Activated naive CD8-positive, alpha-beta T cell treated with anti-CD3 and anti-CD28 coated beads, Interleukin-2, amount 50 U/mL, for 24 hours (primary cell): ENCODE results near the gene RPS6KA2.
"Not testable (repeated sequence)": the region's sequence is repeated elsewhere in the genome, so short reads cannot be mapped to it uniquely, and the experiment has no call there.

Experiments
- ATAC-seq: fragments of 150-1000 bp; cut with Tn5 transposase; one replicate; pipeline ENCODE4 v1.10.0; 2021
- DNase-seq: peaks from one replicate; pipeline ENCODE4 v3.0.0; 2021
- H3K27ac Mint-ChIP-seq: one replicate; pipeline ENCODE4 v1.8.0; 2021; ENCODE audit warnings: mild to moderate bottlenecking, mixed read lengths
- H3K27me3 Mint-ChIP-seq: one replicate; pipeline ENCODE4 v1.8.0; 2021; ENCODE audit warnings: mixed read lengths
- H3K36me3 Mint-ChIP-seq: one replicate; pipeline ENCODE4 v1.8.0; 2021; ENCODE audit warnings: low read depth, mixed read lengths
- H3K4me1 Mint-ChIP-seq: one replicate; pipeline ENCODE4 v1.8.0; 2021; ENCODE audit warnings: mixed read lengths
- H3K4me3 Mint-ChIP-seq: one replicate; pipeline ENCODE4 v1.8.0; 2021; ENCODE audit warnings: mild to moderate bottlenecking, moderate library complexity, mixed read lengths
- H3K9me3 Mint-ChIP-seq: one replicate; pipeline ENCODE4 v1.8.0; 2021; ENCODE audit warnings: mixed read lengths

Gene RPS6KA2

DNA sequence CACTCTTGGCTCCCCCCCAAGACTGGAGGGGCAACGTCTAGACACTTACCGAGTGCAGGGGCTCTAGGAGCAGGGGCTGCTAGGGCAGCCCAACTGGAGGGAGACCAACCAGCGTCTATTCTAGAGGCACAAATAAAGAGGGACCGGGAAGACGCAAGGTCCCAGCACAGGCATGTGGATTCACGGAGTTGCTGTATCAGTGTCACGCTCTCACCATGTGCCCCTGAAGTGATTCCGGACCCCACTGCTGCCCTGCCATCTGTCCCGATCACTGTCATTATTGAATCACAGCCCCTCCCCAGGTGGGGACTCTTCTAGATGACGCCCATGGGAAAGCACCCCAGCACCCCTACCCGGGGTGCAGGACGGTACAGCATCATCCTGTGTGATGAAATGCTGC lies 94.7 kb downstream of the RPS6KA2 start:
- Mint-ChIP-seq H3K4me1 (no peaks in the 10 kb centered on the region), H3K4me3 (no peak overlapping the region), H3K27ac (no peak overlapping the region), H3K27me3 (no peaks in the 10 kb centered on the region), H3K9me3 (no peaks in the 10 kb centered on the region), H3K36me3 (no peaks in the 10 kb centered on the region)
- DNase-seq (no peak), ATAC-seq (no peak)

DNA sequence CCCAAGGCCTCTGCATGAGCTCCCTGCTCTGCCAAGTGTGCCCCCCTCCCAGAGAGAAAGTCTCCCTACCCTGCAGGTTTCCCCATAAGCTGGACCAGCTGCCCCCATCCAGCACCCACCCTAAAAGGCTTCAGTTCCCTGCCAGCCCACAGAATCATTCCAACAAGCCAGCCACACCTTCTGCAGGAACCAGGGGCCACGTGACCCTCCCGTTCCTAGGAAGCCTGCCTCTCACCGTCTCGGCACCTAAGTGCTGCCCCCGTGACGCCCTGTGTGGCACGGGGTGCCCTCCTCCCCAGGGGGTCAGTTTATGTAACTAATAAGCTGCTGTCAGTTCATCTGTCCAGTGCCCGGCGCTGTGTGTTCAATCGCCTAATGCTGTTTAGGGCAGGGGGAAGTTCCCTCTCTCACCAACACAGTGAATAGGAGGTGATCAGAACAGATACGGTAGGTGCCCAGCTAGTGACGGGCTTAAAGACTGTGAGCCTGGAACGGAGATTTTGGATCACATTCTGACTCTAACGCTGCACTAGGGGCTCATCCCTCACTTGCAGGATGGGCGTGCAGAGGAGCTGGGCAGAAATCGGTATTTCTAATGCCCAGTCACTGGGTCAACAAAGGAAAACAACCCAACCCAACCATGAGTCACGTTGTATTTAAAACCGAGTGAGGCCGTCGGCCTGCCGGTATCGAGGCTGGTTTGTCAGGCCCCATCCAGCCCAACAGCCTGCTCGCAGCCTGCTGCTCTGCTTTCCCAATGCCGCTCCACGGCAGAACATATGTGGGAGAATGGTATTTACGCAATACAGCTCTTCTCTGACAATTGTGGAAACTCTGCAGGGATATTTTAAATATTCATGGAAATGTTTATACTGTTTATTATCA lies 96.6 kb downstream of the RPS6KA2 start:
- DNase-seq: no peak
- Mint-ChIP-seq H3K9me3 (no peaks in the 10 kb centered on the region), H3K27me3 (no peaks in the 10 kb centered on the region), H3K36me3 (no peaks in the 10 kb centered on the region), H3K4me1 (no peaks in the 10 kb centered on the region), H3K27ac (no peak overlapping the region), H3K4me3 (no peak overlapping the region)
- no peak for ATAC-seq

DNA sequence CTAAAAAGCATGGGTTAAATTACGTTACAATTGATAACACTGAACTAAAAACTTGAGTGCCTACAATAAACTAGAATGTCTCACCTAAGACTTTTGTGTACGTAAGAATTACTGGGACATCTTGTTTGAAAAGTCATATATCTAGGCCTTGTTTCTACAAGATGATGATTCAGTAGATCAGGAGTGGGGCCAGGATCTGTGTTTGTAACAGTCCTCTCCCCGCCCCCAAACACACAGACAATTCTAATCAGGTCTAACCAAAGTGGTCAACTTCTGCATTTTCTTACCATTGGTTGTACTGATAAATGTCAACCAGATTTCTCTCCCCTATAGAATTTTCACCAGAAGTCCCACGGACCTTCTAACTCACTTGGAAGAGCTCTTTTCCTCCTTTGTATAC lies 97.5 kb downstream of the RPS6KA2 start:
- H3K27me3 Mint-ChIP-seq: no peaks in the 10 kb centered on the region
- DNase-seq: no peak
- no peak for ATAC-seq
- no peak overlapping the region for H3K27ac Mint-ChIP-seq
- peaks cover 1% of the 10 kb centered on the region for H3K36me3 Mint-ChIP-seq
- H3K4me3 Mint-ChIP-seq: no peak overlapping the region
- H3K4me1 Mint-ChIP-seq: no peaks in the 10 kb centered on the region
- H3K9me3 Mint-ChIP-seq: no peaks in the 10 kb centered on the region

DNA sequence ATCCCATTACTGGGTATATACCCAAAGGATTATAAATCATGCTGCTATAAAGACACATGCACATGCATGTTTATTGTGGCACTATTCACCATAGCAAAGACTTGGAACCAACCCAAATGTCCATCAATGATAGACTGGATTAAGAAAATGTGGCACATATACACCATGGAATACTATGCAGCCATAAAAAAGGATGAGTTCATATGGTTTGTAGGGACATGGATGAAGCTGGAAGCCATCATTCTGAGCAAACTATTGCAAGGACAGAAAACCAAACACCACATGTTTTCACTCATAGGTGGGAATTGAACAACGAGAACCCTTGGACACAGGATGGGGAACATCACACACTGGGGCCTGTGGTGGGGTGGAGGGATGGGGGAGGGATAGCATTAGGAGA lies 98.0 kb downstream of the RPS6KA2 start:
- H3K36me3 Mint-ChIP-seq, H3K27me3 Mint-ChIP-seq, H3K27ac Mint-ChIP-seq, DNase-seq, H3K9me3 Mint-ChIP-seq, H3K4me1 Mint-ChIP-seq, H3K4me3 Mint-ChIP-seq, ATAC-seq: not testable (repeated sequence)

DNA sequence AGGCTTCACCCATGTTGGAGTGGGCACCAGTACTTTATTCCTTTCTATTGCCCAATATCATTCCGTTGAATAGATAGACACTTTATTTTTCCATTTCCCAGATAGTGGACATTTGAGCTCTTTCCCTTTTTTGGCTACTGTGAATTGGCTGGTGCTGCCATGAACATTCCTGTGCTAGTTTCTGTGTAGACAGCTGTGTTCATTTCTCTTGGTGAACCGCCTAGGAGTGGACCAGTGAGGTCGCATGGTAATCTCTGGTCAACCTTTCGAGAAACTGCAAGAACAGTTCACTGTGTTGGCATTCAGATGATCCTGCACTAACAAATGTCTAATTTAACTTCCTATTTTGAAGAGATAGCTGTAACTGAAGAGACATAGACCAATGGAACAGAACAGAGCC lies 99.2 kb downstream of the RPS6KA2 start:
- no peak overlapping the region for H3K4me3 Mint-ChIP-seq
- no peak for ATAC-seq
- no peaks in the 10 kb centered on the region for H3K9me3 Mint-ChIP-seq
- H3K27me3 Mint-ChIP-seq: no peaks in the 10 kb centered on the region
- H3K27ac Mint-ChIP-seq: no peak overlapping the region
- no peak for DNase-seq
- H3K36me3 Mint-ChIP-seq: peaks cover 1% of the 10 kb centered on the region
- H3K4me1 Mint-ChIP-seq: no peaks in the 10 kb centered on the region

DNA sequence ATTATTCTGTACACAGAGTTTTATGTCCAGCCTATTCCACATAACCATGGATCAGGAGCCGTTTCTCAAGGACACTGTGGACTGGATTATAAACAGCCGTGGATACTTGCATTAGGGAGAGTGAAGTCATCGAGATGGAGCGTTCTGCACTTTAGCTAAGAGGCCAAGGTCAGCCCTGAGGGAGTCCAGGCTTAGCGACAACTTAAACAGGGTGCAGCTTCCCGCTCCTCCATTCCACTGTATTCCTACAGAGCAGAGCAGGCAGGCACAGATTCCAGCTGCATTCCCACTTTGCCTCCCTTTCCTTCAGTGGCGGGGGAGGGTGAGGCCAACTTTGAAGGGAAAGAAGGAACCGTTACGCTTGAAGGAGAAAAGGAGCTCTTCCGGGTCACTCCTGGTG lies 100.1 kb downstream of the RPS6KA2 start:
- ATAC-seq: no peak
- Mint-ChIP-seq H3K4me1 (no peaks in the 10 kb centered on the region), H3K36me3 (peaks cover 1% of the 10 kb centered on the region), H3K27ac (no peak overlapping the region), H3K27me3 (no peaks in the 10 kb centered on the region), H3K9me3 (no peaks in the 10 kb centered on the region), H3K4me3 (no peak overlapping the region)
- DNase-seq: no peak

DNA sequence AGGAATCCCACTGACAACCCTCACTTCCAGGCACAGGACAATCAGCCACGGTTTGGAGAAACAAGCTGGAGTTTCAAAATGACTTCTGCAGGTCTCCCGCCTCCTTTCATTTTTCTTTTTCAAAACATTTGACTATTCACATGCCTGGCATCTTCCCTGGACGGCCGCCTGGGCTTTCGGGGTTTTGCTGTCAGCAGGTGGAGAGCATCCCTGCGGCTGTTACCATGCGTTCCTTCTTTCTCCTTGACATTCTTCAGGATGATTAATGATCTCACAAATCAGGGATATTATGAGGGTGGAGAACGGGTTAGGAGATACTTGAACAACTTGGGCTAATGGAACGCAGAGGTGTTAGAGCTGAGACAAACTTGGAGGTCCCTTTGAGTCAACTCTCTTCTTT lies 101.5 kb downstream of the RPS6KA2 start:
- H3K4me1 Mint-ChIP-seq: no peaks in the 10 kb centered on the region
- no peak overlapping the region for H3K4me3 Mint-ChIP-seq
- no peaks in the 10 kb centered on the region for H3K9me3 Mint-ChIP-seq
- no peak overlapping the region for H3K27ac Mint-ChIP-seq
- DNase-seq: no peak
- H3K27me3 Mint-ChIP-seq: no peaks in the 10 kb centered on the region
- ATAC-seq: no peak
- peaks cover 1% of the 10 kb centered on the region for H3K36me3 Mint-ChIP-seq

DNA sequence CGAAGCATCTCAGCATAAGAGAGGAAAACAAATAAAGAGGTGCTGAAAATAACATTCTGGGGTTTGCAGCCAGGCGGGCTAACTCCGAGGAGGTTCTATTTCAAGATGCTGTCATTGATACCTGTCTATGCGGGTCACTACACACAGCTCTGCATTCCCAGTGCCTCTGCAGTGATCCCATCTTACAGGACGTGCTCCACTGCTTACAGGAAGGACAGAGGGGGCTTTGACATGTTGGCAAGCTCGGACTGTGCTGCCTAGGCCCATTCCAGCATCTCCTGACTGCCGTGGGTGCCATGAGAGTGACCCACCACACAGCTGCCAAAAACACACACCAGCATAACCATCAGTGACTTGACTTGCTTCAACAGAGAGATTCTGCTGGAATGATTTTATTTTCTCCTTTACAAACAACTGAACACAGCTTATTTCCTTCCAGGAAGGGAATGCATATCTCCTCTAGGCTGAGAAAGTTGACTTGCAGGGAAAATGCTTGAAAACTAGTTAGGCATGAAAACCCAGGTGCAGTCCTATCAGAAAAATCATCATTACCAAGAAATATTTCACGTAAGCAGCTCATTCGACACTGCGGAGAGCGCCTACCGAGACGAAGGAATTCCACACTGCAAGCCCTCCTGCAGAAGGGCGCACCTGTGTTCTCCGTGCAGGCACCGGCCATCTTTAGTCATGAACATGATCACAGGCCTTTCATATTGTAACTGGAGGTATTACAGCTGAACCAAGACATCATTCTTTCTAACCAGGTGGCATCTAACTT lies 103.1 kb downstream of the RPS6KA2 start:
- Mint-ChIP-seq H3K9me3 (no peaks in the 10 kb centered on the region), H3K36me3 (peaks cover 1% of the 10 kb centered on the region), H3K4me3 (no peak overlapping the region), H3K4me1 (no peaks in the 10 kb centered on the region), H3K27ac (no peak overlapping the region), H3K27me3 (no peaks in the 10 kb centered on the region)
- no peak for ATAC-seq
- DNase-seq: no peak

DNA sequence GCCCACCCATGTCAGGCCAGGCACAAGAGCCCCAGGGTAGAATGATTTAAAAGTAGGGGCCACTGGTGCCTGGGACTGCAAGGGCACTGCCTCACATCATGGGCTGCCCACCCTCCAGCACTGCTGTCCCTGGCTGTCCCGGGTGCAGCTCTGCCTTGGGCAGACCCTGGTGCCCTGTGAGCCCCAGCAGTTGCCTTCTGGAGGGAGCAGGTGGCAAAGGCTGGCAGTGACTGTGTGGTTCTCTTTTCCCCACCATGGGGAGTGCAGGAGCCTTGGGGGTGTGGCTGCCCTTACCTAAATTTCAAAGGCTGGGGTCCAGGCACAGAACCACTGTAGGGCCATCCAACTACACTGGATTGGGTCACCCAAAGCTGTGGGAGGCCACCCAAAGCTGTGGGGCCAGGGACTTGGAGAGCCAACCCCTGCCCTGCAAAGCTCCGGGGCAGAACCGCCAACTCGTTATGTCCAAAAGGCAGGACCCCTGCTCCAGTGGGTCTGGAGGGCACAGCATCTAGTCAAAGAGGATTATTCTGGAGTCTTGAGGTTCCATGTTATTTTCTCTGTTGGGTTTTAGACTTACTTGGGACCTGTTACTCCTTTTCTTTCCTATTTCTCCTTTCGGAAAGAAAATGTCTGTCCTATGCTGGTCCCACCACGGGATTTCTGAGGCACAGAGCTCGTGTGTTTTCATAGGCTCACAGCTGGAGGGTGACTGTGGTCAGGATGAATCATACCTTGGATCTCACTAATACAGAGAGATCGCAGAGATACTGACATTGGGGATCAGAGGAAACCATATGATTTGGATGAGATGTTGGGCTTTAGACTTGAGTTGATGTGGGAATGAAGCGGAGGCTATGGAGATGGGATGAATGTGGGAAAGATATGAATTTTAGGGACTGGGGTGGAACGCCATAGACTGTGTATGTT lies 105.9 kb downstream of the RPS6KA2 start:
- Mint-ChIP-seq H3K4me1 (no peaks in the 10 kb centered on the region), H3K9me3 (peaks cover 3% of the 10 kb centered on the region), H3K4me3 (no peak overlapping the region), H3K27me3 (no peaks in the 10 kb centered on the region), H3K36me3 (peaks cover 1% of the 10 kb centered on the region), H3K27ac (no peak overlapping the region)
- DNase-seq (no peak), ATAC-seq (no peak)

DNA sequence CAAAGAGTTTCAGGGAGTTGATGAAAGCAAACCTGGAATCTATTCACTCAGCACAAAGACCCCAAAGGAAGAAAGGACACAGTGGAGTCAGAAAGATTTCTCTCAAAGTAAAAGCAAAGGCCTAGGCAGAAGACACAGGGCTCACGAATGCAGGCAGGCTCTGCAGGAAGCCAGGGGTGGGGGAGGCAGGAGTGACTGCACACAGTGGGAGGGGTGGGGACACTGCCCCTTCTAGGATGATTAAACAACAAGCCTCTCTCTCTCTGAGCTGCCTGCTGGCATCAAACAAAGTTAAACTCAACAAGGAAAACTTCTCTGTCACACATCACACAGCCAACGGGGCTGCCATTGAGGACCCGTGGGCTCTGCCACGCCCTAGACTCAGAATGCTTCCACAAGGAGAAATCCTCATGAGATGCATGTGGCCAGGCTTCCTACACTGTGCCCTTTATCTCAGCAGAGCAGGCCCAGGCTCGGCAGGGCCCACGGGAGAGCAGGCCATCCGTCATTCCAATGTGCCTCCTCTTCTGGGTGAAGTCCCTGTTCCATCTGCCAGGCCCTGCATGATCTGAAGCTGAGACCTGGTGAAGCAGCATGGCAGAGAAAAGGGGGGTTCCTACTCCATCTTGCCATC lies 110.7 kb downstream of the RPS6KA2 start:
- H3K4me3 Mint-ChIP-seq: no peak overlapping the region
- H3K36me3 Mint-ChIP-seq: no peaks in the 10 kb centered on the region
- DNase-seq: no peak
- no peaks in the 10 kb centered on the region for H3K27me3 Mint-ChIP-seq
- no peak for ATAC-seq
- no peak overlapping the region for H3K27ac Mint-ChIP-seq
- peaks cover 20% of the 10 kb centered on the region for H3K4me1 Mint-ChIP-seq
- peaks cover 3% of the 10 kb centered on the region for H3K9me3 Mint-ChIP-seq

DNA sequence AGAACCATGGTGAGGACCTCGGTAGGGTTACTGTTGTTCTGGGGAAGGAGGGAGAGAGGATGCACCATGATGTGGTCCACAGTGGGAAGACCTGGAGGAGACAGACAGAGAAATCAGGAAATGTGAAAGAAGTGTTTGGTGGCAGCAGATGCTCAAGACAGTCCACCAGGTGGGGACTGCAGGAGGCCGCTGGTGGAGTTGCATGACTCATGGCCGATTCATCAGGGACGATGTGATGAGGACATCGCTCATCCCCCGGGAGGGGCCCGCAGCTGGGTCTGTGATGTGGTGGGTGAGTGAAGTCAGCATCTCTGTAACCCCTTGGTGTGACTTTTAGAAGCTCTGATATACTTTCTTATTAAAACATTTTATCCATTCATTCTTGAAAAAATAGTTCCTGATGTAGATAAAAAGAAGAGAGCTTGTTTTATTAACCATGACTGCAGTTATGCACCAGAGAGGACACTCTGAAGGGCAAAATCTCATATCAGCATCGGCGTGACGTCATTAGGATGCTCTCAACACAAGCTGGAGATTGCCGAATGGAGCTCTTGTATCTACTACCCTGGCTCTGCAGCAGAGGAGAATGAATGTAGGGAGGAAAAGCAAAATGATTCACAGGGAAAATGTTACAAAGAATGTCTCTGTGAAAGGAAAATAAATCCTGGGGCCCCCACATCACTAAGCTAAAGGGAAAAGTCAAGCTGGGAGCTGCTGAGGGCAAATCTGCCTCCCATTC lies 111.8 kb downstream of the RPS6KA2 start:
- Mint-ChIP-seq H3K4me3 (no peak overlapping the region), H3K36me3 (no peaks in the 10 kb centered on the region), H3K27me3 (no peaks in the 10 kb centered on the region), H3K4me1 (peaks cover 20% of the 10 kb centered on the region), H3K9me3 (peaks cover 3% of the 10 kb centered on the region), H3K27ac (no peak overlapping the region)
- peak; percentile 59 for DNase-seq
- peak; percentile 95 for ATAC-seq

DNA sequence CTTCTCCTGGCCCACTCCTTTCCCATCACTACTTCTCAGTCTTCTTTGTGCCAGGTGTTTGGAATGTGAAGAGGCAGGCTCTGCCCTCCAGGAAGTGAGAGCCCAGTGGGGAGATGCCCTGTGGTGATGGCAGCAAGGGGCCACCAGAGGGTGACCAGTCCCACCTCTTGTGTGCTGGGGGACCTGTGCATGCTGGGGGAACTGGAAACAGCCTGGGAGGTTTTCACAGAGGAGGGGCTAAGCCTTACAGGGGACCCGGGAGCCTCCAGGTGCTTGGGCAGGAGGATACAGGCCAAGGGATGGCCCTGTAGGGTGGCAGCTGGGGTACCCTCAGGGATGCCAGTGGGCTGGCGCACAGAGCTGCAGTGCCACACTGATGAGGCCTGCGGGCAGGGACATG lies 112.9 kb downstream of the RPS6KA2 start:
- peaks cover 3% of the 10 kb centered on the region for H3K9me3 Mint-ChIP-seq
- peaks cover 20% of the 10 kb centered on the region for H3K4me1 Mint-ChIP-seq
- no peak overlapping the region for H3K27ac Mint-ChIP-seq
- H3K4me3 Mint-ChIP-seq: no peak overlapping the region
- no peaks in the 10 kb centered on the region for H3K36me3 Mint-ChIP-seq
- no peaks in the 10 kb centered on the region for H3K27me3 Mint-ChIP-seq
- ATAC-seq: no peak
- DNase-seq: no peak

DNA sequence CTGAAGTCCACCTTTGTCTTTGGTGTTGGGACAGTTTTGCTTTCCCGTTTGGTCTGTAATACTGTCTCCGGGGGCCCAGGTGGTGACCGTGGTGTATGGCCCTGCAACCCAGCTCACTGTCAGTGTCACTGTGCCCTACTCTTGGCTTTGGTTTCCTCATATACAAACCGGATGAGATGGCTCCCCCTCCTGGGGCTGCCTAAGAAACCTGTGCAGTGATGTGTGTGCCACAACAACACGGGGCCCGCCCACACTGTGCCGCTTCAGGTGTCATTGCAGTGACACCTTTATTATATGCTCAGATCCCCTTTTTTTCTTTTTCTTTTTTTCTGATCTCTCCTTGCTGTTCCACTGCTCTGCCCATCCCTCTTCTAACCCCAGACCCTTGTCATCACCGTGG lies 114.5 kb downstream of the RPS6KA2 start:
- no peaks in the 10 kb centered on the region for H3K9me3 Mint-ChIP-seq
- peaks cover 20% of the 10 kb centered on the region for H3K4me1 Mint-ChIP-seq
- H3K36me3 Mint-ChIP-seq: no peaks in the 10 kb centered on the region
- no peaks in the 10 kb centered on the region for H3K27me3 Mint-ChIP-seq
- H3K27ac Mint-ChIP-seq: no peak overlapping the region
- peak; percentile 19 for DNase-seq
- ATAC-seq: peak; percentile 47
- H3K4me3 Mint-ChIP-seq: no peak overlapping the region
